Endothelial cell of umbilical vein (primary cell): ENCODE results near the gene SLC12A6. TPM values are rescaled to one million over a fixed set of nuclear protein-coding genes. Genes with fewer than 3 reads are reported as not detected.

ENCODE experiments used
- BruUV-seq: library from RNA; stranded (reverse); fragments of 400-500 nt; replicated peaks from 2 replicates; lab custom pipeline; 2021; lab: Mats Ljungman, UMichigan
- CTCF ChIA-PET: fragments of 300-600, 350-600 bp; sonication (Branson Sonifier 250); formaldehyde crosslinking; loops from one replicate; lab custom pipeline; 2021; ENCODE audit warnings: antibody characterized with exemption, inconsistent platforms; lab: Charles Lee
- POLR2A ChIA-PET: fragments of 300-600, 350-600 bp; sonication (Branson Sonifier 250); formaldehyde crosslinking; loops from one replicate; lab custom pipeline; 2021; ENCODE audit warnings: antibody characterized with exemption, inconsistent platforms; lab: Charles Lee
- DNase-seq: peaks from one replicate; pipeline ENCODE4 v3.0.0-alpha.2; 2011; ENCODE audit warnings: low read depth, low spot score
- FAIRE-seq: peaks from 2 replicates; lab custom pipeline; 2011; peaks lifted over from hg19 to GRCh38; lab: Jason Lieb, UNC
- H2AFZ ChIP-seq: 2 replicates; pipeline ENCODE4 v1.6.0; 2012; ENCODE audit warnings: low read depth, low read length, control low read depth, inconsistent platforms
- H3K27ac ChIP-seq: 2 replicates; pipeline ENCODE4 v1.5.1; 2011; ENCODE audit warnings: low read depth, mild to moderate bottlenecking, control low read depth, low read length, moderate library complexity; ENCODE audit not compliant: insufficient read depth
- H3K27me3 ChIP-seq, 2 experiments: 2 replicates each; pipeline versions ENCODE4 v1.6.0 to v1.6.1; 2011; ENCODE audit warnings: low read length in 2 of 2, mixed read lengths in 1 of 2; ENCODE audit not compliant: control insufficient read depth in 2 of 2, insufficient read depth in 2 of 2
- H3K36me3 ChIP-seq, 2 experiments: 2 replicates in 1 of 2; 3 replicates in 1 of 2; pipeline ENCODE4 v1.5.1; 2011; ENCODE audit warnings: low read length in 2 of 2, mild to moderate bottlenecking in 1 of 2, moderate library complexity in 1 of 2; ENCODE audit not compliant: control insufficient read depth in 2 of 2, insufficient read depth in 2 of 2; ENCODE audit errors: extremely low read depth in 1 of 2
- H3K4me1 ChIP-seq: 3 replicates; pipeline ENCODE4 v1.5.1; 2011; ENCODE audit warnings: mild to moderate bottlenecking, low read length; ENCODE audit not compliant: control insufficient read depth, insufficient read depth; ENCODE audit errors: extremely low read depth
- H3K4me2 ChIP-seq: 2 replicates; pipeline ENCODE4 v1.6.1; 2011; ENCODE audit warnings: low read length, control low read depth, mixed read lengths; ENCODE audit not compliant: insufficient read depth
- H3K4me3 ChIP-seq, 3 experiments: fragments of 200-600 bp in 1 of 3; sonication (generic), shearing (Covaris generic) in 1 of 3; replicated peaks in 1 of 3; 2 replicates each; pipeline ENCODE4 v1.5.1; 2011 to 2016; ENCODE audit warnings: control low read depth in 3 of 3, low read length in 3 of 3, mild to moderate bottlenecking in 2 of 3, inconsistent platforms in 1 of 3, low read depth in 1 of 3, moderate library complexity in 1 of 3; ENCODE audit not compliant: insufficient read depth in 1 of 3
- H3K79me2 ChIP-seq: 2 replicates; pipeline ENCODE4 v1.6.0; 2012; ENCODE audit warnings: low read length, inconsistent platforms; ENCODE audit not compliant: control insufficient read depth, insufficient read depth
- H3K9ac ChIP-seq: replicated peaks from 2 replicates; pipeline ENCODE3; 2011; ENCODE audit warnings: low read length, control low read depth; ENCODE audit not compliant: insufficient read depth; ENCODE audit errors: extremely low read depth
- H3K9me1 ChIP-seq: replicated peaks from 3 replicates; pipeline ENCODE4 v1.6.0; 2011; ENCODE audit warnings: mild to moderate bottlenecking, low read length; ENCODE audit not compliant: control insufficient read depth, insufficient read depth; ENCODE audit errors: extremely low read depth
- H3K9me3 ChIP-seq: replicated peaks from 2 replicates; pipeline ENCODE4 v1.5.1; 2012; ENCODE audit warnings: low read length, inconsistent platforms; ENCODE audit not compliant: control insufficient read depth, insufficient read depth
- H4K20me1 ChIP-seq: replicated peaks from 2 replicates; pipeline ENCODE3; 2011; ENCODE audit warnings: mild to moderate bottlenecking, low read length; ENCODE audit not compliant: control insufficient read depth, insufficient read depth; ENCODE audit errors: extremely low read depth
- CTCF ChIP-seq, 2 donors: IDR thresholded peaks; 1 replicate in 1 of 2; 2 replicates in 1 of 2; pipeline ENCODE4 v1.5.1; 2011; ENCODE audit warnings: low read length in 2 of 2, mild to moderate bottlenecking in 2 of 2, moderate library complexity in 2 of 2, control low read depth in 1 of 2, inconsistent platforms in 1 of 2, low read depth in 1 of 2; ENCODE audit not compliant: insufficient read depth in 1 of 2; ENCODE audit errors: extremely low read depth in 1 of 2
- EZH2 ChIP-seq: IDR thresholded peaks from 2 replicates; pipeline ENCODE4 v1.6.1; 2012; ENCODE audit warnings: borderline replicate concordance, low read depth, mild to moderate bottlenecking, moderate library complexity, low read length, inconsistent platforms; ENCODE audit not compliant: severe bottlenecking
- FOS ChIP-seq: IDR thresholded peaks from 2 replicates; pipeline ENCODE4 v1.6.1; 2011; ENCODE audit warnings: mild to moderate bottlenecking, low read length, moderate library complexity, borderline replicate concordance; ENCODE audit not compliant: insufficient read depth
- GATA2 ChIP-seq: IDR thresholded peaks from 2 replicates; pipeline ENCODE4 v1.7.0; 2011; ENCODE audit warnings: low read depth, mild to moderate bottlenecking, moderate library complexity, mixed read lengths, low read length; ENCODE audit not compliant: insufficient read length, insufficient read depth
- JUN ChIP-seq: IDR thresholded peaks from 2 replicates; pipeline ENCODE4 v1.6.1; 2011; ENCODE audit warnings: borderline replicate concordance, low read depth; ENCODE audit not compliant: insufficient read length, insufficient read depth
- MAX ChIP-seq: IDR thresholded peaks from 2 replicates; pipeline ENCODE4 v1.6.1; 2011; ENCODE audit not compliant: insufficient read depth, insufficient read length
- MYC ChIP-seq: IDR thresholded peaks from one replicate; pipeline ENCODE4 v1.6.1; 2011; ENCODE audit warnings: mild to moderate bottlenecking, low read depth, low read length
- POLR2AphosphoS5 ChIP-seq: IDR thresholded peaks from 2 replicates; pipeline ENCODE4 v1.6.1; 2012; ENCODE audit warnings: low read depth, mild to moderate bottlenecking, control low read depth, low read length, moderate library complexity; ENCODE audit not compliant: insufficient read depth
- dilution Hi-C: fragments of 300-500 bp; cut with MboI; formaldehyde crosslinking; loops from one replicate; pipeline ENCODE4 v1.15.0; 2019; ENCODE audit warnings: low sequenced_read_pairs; ENCODE audit not compliant: extremely low pct_ligation_motif_present
- intact Hi-C: fragments of 100-400 bp; cut with micrococcal nuclease; formaldehyde crosslinking; loops from one replicate; pipeline ENCODE4 v1.10.0; 2022
- polyA plus RNA-seq, 4 experiments: library from polyadenylated mRNA; depleted of rRNA in 3 of 4; stranded (reverse) in 3 of 4; unstranded in 1 of 4; fragments of >200 nt; gene quantifications; 2 replicates each; pipeline versions ENCODE4 v1.2.1 to v1.2.3, GENCODE V29; 2011 to 2012; ENCODE audit warnings: missing spikeins in 1 of 4
- total RNA-seq: library from RNA; stranded (reverse); gene quantifications from 2 replicates; pipeline ENCODE4 v1.2.3, GENCODE V29; 2021

Gene SLC12A6
- total and polyA plus RNA-seq, 2 donors (not counting 3 experiments of a cell fraction or from before 2014, with no cell fraction given), result 21.4 to 27.1 TPM

- Histone ChIP-seq H3K27ac (no peak overlapping the region), H4K20me1 (no peaks in the 10 kb centered on the region), H3K4me3 (no peak overlapping the region), H3K36me3 (no peaks in the 10 kb centered on the region), H3K4me2 (no peak overlapping the region), H3K4me1 (no peaks in the 10 kb centered on the region), H3K9me1 (no peaks in the 10 kb centered on the region), H3K9me3 (no peaks in the 10 kb centered on the region), H3K79me2 (no peaks in the 10 kb centered on the region), H2AFZ (no peak overlapping the region), H3K9ac (no peak overlapping the region), H3K27me3 (no peaks in the 10 kb centered on the region)
- no peak for TF ChIP-seq MAX
- TF ChIP-seq JUN, result no peak
- TF ChIP-seq EZH2, result no peak
- no peak for TF ChIP-seq FOS
- TF ChIP-seq POLR2AphosphoS5, result no peak
- POLR2A ChIA-PET, result no interaction called here
- CTCF ChIA-PET, result interaction anchor here (1.0 to 3.1 kb wide), 4 partner anchors 9 to 166 kb away, joined by 3 to 12 read pairs (median 4); no protein-coding TSS in a partner anchor
- no TSS peak for BruUV-seq
- dilution Hi-C loops (no loop called here), intact Hi-C loops (no loop called here)
- DNase-seq, result no peak
- no peak for FAIRE-seq
Observed at GRCh38 chr15:34275721-34276120, 61.9 kb downstream of the SLC12A6 start.

- Histone ChIP-seq H3K9ac (no peak overlapping the region), H3K27me3 (no peaks in the 10 kb centered on the region), H3K79me2 (no peaks in the 10 kb centered on the region), H3K9me1 (no peaks in the 10 kb centered on the region), H3K4me1 (no peaks in the 10 kb centered on the region), H3K36me3 (no peaks in the 10 kb centered on the region), H3K4me2 (no peak overlapping the region), H3K4me3 (no peak overlapping the region), H4K20me1 (no peaks in the 10 kb centered on the region), H3K9me3 (no peaks in the 10 kb centered on the region), H2AFZ (no peak overlapping the region), H3K27ac (no peak overlapping the region)
- intact Hi-C loops (no loop called here), dilution Hi-C loops (no loop called here)
- TF ChIP-seq EZH2, result no peak
- no peak for TF ChIP-seq GATA2
- no peak for TF ChIP-seq CTCF (IDR thresholded peaks at IDR 0.05; ENCODE audit: extremely low read depth in 1 of 2, insufficient read depth in 1 of 2, low read depth in 1 of 2, low read length in 2 of 2)
- no peak for TF ChIP-seq POLR2AphosphoS5
- TF ChIP-seq FOS, result no peak
- no peak for TF ChIP-seq JUN
- no peak for TF ChIP-seq MAX
- TF ChIP-seq MYC, result no peak
- ChIA-PET CTCF (interaction anchor here (1.0 to 3.1 kb wide), 3 partner anchors 10 to 165 kb away, joined by 3 to 12 read pairs (median 3); no protein-coding TSS in a partner anchor), POLR2A (no interaction called here)
- BruUV-seq, result no TSS peak
- FAIRE-seq, result no peak
- peak; percentile 9 for DNase-seq
Observed at GRCh38 chr15:34275154-34275553, 62.4 kb downstream of the SLC12A6 start.
